ENCODE measurements around the gene FNIP2. TPM values are rescaled to one million over a fixed set of nuclear protein-coding genes. Genes with fewer than 3 reads are reported as not detected.

FNIP2 gene
- total RNA-seq, 6 experiments from 2014 or later = 14.1 to 22.2 (median 18.2) TPM

- no peak overlapping the region for H3K4me3 Mint-ChIP-seq
- peaks cover 16% of the 10 kb centered on the region for H3K36me3 Mint-ChIP-seq (ENCODE audit: low read depth)
- no peaks in the 10 kb centered on the region for H3K27me3 Mint-ChIP-seq (ENCODE audit: insufficient read depth)
- H3K27ac Mint-ChIP-seq = no peak overlapping the region
- no peaks in the 10 kb centered on the region for H3K9me3 Mint-ChIP-seq
- no peak for TF ChIP-seq CTCF (IDR thresholded peaks at IDR 0.05)
- DNase-seq = no peak
- peaks cover 12% of the 10 kb centered on the region; the same call in 1 of the 2 replicates for H3K4me1 Mint-ChIP-seq (ENCODE audit: low read depth)
Measured at GRCh38 chr4:158835226-158836001, 66.6 kb downstream of the FNIP2 start.

GRCh38 chr4:158836002-158836369 lies 67.2 kb downstream of the FNIP2 start:
- H3K4me1 Mint-ChIP-seq (ENCODE audit: low read depth) = peaks cover 12% of the 10 kb centered on the region; the same call in 1 of the 2 replicates
- H3K36me3 Mint-ChIP-seq (ENCODE audit: low read depth) = peaks cover 10% of the 10 kb centered on the region
- no peaks in the 10 kb centered on the region for H3K27me3 Mint-ChIP-seq (ENCODE audit: insufficient read depth)
- no peak for DNase-seq
- no peak overlapping the region for H3K4me3 Mint-ChIP-seq
- H3K9me3 Mint-ChIP-seq = no peaks in the 10 kb centered on the region
- no peak for TF ChIP-seq CTCF (IDR thresholded peaks at IDR 0.05)
- no peak overlapping the region for H3K27ac Mint-ChIP-seq

GRCh38 chr4:158836828-158837449 lies 68.1 kb downstream of the FNIP2 start:
- H3K4me3 Mint-ChIP-seq = no peak overlapping the region
- H3K27ac Mint-ChIP-seq = no peak overlapping the region
- no peaks in the 10 kb centered on the region for H3K9me3 Mint-ChIP-seq
- no peak for TF ChIP-seq CTCF (IDR thresholded peaks at IDR 0.05)
- peaks cover 12% of the 10 kb centered on the region; the same call in 1 of the 2 replicates for H3K4me1 Mint-ChIP-seq (ENCODE audit: low read depth)
- DNase-seq = no peak
- H3K36me3 Mint-ChIP-seq (ENCODE audit: low read depth) = peaks cover 8% of the 10 kb centered on the region; the same call in 1 of the 2 replicates
- H3K27me3 Mint-ChIP-seq (ENCODE audit: insufficient read depth) = no peaks in the 10 kb centered on the region

GRCh38 chr4:158837527-158838141 lies 68.8 kb downstream of the FNIP2 start:
- TF ChIP-seq CTCF (IDR thresholded peaks at IDR 0.05) = no peak
- Mint-ChIP-seq H3K27ac (no peak overlapping the region), H3K27me3 (ENCODE audit: insufficient read depth) (no peaks in the 10 kb centered on the region), H3K9me3 (no peaks in the 10 kb centered on the region), H3K4me3 (no peak overlapping the region), H3K4me1 (ENCODE audit: low read depth) (peaks cover 12% of the 10 kb centered on the region; the same call in 1 of the 2 replicates), H3K36me3 (ENCODE audit: low read depth) (peaks cover 8% of the 10 kb centered on the region; the same call in 1 of the 2 replicates)
- DNase-seq = no peak

GRCh38 chr4:158840131-158840530 lies 71.3 kb downstream of the FNIP2 start:
- H3K9me3 Mint-ChIP-seq = no peaks in the 10 kb centered on the region
- H3K4me3 Mint-ChIP-seq = no peak overlapping the region
- H3K27ac Mint-ChIP-seq = no peak overlapping the region
- H3K4me1 Mint-ChIP-seq (ENCODE audit: low read depth) = no peaks in the 10 kb centered on the region
- peaks cover 20% of the 10 kb centered on the region for H3K36me3 Mint-ChIP-seq (ENCODE audit: low read depth)
- no peaks in the 10 kb centered on the region for H3K27me3 Mint-ChIP-seq (ENCODE audit: insufficient read depth)
- TF ChIP-seq CTCF (IDR thresholded peaks at IDR 0.05) = no peak
- DNase-seq = no peak
